ENCODE measurements around the gene GPRIN2. TPM values are rescaled to one million over a fixed set of nuclear protein-coding genes. Genes with fewer than 3 reads are reported as not detected.

The GPRIN2 gene
- total RNA-seq, 2 experiments from 2014 or later: not detected

DNA sequence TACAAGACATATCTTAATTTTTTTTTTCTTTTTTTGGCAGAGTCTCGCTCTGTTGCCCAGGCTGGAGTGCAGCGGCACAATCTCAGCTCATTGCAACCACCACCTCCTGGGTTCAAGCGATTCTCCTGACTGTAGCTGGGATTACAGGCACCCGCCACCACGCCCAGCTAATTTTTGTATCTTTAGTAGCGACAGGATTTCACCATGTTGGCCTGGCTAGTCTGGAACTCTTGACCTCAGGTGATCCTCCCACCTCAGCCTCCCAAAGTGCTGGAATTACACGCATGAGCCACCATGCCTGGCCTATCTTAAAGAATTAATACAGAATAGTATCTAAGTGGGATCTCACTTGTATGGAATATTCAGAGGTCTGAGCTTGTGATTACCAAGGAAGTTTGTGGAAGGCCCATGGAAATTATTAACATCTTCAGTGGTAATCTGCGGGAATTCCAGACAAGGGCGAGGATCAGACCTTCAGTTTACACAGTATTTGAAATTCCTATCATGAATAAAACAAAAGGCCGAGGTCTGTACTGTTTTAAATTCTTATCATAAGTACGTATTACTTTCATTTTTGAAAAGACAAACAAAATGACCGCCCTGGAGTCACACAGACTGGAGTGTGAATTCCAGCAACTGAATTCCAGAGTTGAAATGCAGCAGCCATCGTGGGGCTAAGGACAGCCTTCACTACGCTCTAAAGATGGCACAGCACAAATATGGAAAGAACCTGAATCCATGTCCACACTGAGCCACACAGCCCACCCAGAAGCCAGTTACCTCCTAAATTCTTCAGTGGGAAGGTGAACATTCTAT, 16.7 kb downstream of the GPRIN2 start:
- POLR2A ChIA-PET: no interaction called here
- H3K27me3 Mint-ChIP-seq: peaks cover 69% of the 10 kb centered on the region
- DNase-seq: peak in 3 of 14 experiments; percentile 1 to 17 (median 2)

GRCh38 chr10:46538717-46539426, 17.6 kb downstream of the GPRIN2 start:
- peaks cover 6% of the 10 kb centered on the region for H3K4me1 Mint-ChIP-seq (ENCODE audit: low read depth)
- peaks cover 0 to 5% of the 10 kb centered on the region in 2 experiments for H3K9me3 ChIP-seq (ENCODE audit: control insufficient read depth in 1 of 2, insufficient read depth in 1 of 2, low read length in 2 of 2)
- H3K4me3 ChIP-seq (ENCODE audit: low read length): no peak overlapping the region
- no peaks in the 10 kb centered on the region for H3K36me3 Mint-ChIP-seq (ENCODE audit: low read depth)
- ATAC-seq (ENCODE audit: poor library complexity): no peak
- no peak overlapping the region for H3K27ac ChIP-seq (ENCODE audit: low read depth in 1 of 2, low read length in 2 of 2)
- H3K27me3 ChIP-seq (ENCODE audit: control insufficient read depth in 1 of 2, insufficient read depth in 2 of 2, low read length in 2 of 2): peaks cover 36 to 55% of the 10 kb centered on the region in 2 experiments
- DNase-seq: no peak
- TF ChIP-seq CTCF (IDR thresholded peaks at IDR 0.05): no peak
- no peaks in the 10 kb centered on the region for H3K9me3 Mint-ChIP-seq
- no peaks in the 10 kb centered on the region for H3K4me1 ChIP-seq (ENCODE audit: insufficient read depth, low read length)
- intact Hi-C loops (cut with DNase I, micrococcal nuclease): no loop called here
- H3K27me3 Mint-ChIP-seq: peaks cover 61% of the 10 kb centered on the region
- no peak overlapping the region for H3K27ac Mint-ChIP-seq
- POLR2A ChIA-PET: no interaction called here
- CTCF ChIA-PET: no interaction called here
- H3K4me3 Mint-ChIP-seq: no peak overlapping the region
- H3K36me3 ChIP-seq (ENCODE audit: insufficient read depth, low read length): no peaks in the 10 kb centered on the region

More for the DNA sequence above, 16.7 kb downstream of the GPRIN2 start:
- Mint-ChIP-seq H3K36me3 (ENCODE audit: low read depth) (no peaks in the 10 kb centered on the region), H3K9me3 (no peaks in the 10 kb centered on the region), H3K4me3 (no peak overlapping the region), H3K4me1 (ENCODE audit: low read depth) (peaks cover 6% of the 10 kb centered on the region), H3K27ac (no peak overlapping the region)
- ATAC-seq (ENCODE audit: poor library complexity): no peak
- H3K4me1 ChIP-seq (ENCODE audit: insufficient read depth, low read length): no peaks in the 10 kb centered on the region
- no peak overlapping the region for H3K4me3 ChIP-seq (ENCODE audit: low read length)
- no peak overlapping the region for H3K27ac ChIP-seq (ENCODE audit: low read depth in 1 of 2, low read length in 2 of 2)
- TF ChIP-seq CTCF (IDR thresholded peaks at IDR 0.05): no peak
- CTCF ChIA-PET: no interaction called here
- no peaks in the 10 kb centered on the region for H3K36me3 ChIP-seq (ENCODE audit: insufficient read depth, low read length)
- peaks cover 0 to 5% of the 10 kb centered on the region in 2 experiments for H3K9me3 ChIP-seq (ENCODE audit: control insufficient read depth in 1 of 2, insufficient read depth in 1 of 2, low read length in 2 of 2)
- intact Hi-C loops (cut with DNase I, micrococcal nuclease): no loop called here
- peaks cover 36 to 55% of the 10 kb centered on the region in 2 experiments for H3K27me3 ChIP-seq (ENCODE audit: control insufficient read depth in 1 of 2, insufficient read depth in 2 of 2, low read length in 2 of 2)

GRCh38 chr10:46538155-46538554, 18.3 kb downstream of the GPRIN2 start:
- no peak for TF ChIP-seq CTCF (IDR thresholded peaks at IDR 0.05)
- intact Hi-C loops (cut with DNase I, micrococcal nuclease): no loop called here
- CTCF ChIA-PET: no interaction called here
- no peaks in the 10 kb centered on the region for H3K9me3 Mint-ChIP-seq
- H3K36me3 Mint-ChIP-seq (ENCODE audit: low read depth): no peaks in the 10 kb centered on the region
- H3K36me3 ChIP-seq (ENCODE audit: insufficient read depth, low read length): no peaks in the 10 kb centered on the region
- peaks cover 6% of the 10 kb centered on the region for H3K4me1 Mint-ChIP-seq (ENCODE audit: low read depth)
- H3K27ac ChIP-seq (ENCODE audit: low read depth in 1 of 2, low read length in 2 of 2): no peak overlapping the region
- H3K9me3 ChIP-seq (ENCODE audit: control insufficient read depth in 1 of 2, insufficient read depth in 1 of 2, low read length in 2 of 2): peaks cover 0 to 5% of the 10 kb centered on the region in 2 experiments
- H3K27ac Mint-ChIP-seq: no peak overlapping the region
- peaks cover 54% of the 10 kb centered on the region for H3K27me3 Mint-ChIP-seq
- peak in 1 of 14 experiments; percentile 24 for DNase-seq
- ATAC-seq (ENCODE audit: poor library complexity): no peak
- peaks cover 36 to 50% of the 10 kb centered on the region in 2 experiments for H3K27me3 ChIP-seq (ENCODE audit: control insufficient read depth in 1 of 2, insufficient read depth in 2 of 2, low read length in 2 of 2)
- no peak overlapping the region for H3K4me3 ChIP-seq (ENCODE audit: low read length)
- POLR2A ChIA-PET: no interaction called here
- no peaks in the 10 kb centered on the region for H3K4me1 ChIP-seq (ENCODE audit: insufficient read depth, low read length)
- no peak overlapping the region for H3K4me3 Mint-ChIP-seq
